Forelimb muscle (tissue), 1 donor: Measurements from ENCODE around the gene POLR2E. TPM values are rescaled to one million over a fixed set of nuclear protein-coding genes. Genes with fewer than 3 reads are reported as not detected.

Source experiments
- DNase-seq: peaks from one replicate; pipeline ENCODE4 v3.0.0-alpha.2; 2013; ENCODE audit warnings: low read depth
- polyA plus RNA-seq: library from polyadenylated mRNA; unstranded; fragments of 120-200 nt; gene quantifications from one replicate; pipeline ENCODE4 v1.2.1, GENCODE V29; 2013; ENCODE audit not compliant: insufficient read length

POLR2E gene
- polyA plus RNA-seq, 1 donor = 109 TPM

DNA sequence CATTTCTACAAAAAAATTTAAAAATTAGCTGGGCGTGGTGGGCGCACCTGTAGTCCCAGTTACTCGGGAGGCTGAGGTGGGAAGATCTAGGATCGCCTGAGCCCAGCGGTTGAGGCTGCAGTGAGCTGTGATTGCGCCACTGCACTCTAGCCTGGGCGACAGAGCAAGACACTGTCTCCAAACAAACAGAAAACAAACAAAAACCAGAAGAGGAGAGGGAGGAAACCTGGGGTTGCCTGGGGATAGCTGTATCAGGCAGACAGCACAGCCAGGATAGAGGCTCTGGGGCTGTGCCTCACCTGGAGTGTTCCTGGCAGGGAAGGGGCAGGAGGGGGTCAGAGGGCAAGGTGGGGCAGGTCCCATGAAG lies 2.6 kb upstream of the POLR2E start:
- no peak for DNase-seq

DNA sequence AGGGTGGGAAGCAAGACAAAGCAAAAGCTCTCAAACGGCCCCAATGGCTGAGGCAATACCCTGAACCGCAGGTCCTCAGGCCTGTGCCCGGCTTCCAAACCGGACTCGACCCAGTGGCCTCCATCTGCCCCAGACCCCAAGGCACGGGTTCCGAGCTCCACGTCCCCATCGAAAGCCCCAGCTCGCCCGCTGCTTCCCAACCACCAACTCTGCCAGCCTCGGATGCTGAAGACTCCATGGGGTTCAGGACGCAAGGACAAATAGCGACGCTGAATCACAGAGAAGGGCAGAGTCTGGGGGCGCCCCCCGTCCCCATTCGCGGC lies 559 bp downstream of the POLR2E start:
- DNase-seq = no peak

DNA sequence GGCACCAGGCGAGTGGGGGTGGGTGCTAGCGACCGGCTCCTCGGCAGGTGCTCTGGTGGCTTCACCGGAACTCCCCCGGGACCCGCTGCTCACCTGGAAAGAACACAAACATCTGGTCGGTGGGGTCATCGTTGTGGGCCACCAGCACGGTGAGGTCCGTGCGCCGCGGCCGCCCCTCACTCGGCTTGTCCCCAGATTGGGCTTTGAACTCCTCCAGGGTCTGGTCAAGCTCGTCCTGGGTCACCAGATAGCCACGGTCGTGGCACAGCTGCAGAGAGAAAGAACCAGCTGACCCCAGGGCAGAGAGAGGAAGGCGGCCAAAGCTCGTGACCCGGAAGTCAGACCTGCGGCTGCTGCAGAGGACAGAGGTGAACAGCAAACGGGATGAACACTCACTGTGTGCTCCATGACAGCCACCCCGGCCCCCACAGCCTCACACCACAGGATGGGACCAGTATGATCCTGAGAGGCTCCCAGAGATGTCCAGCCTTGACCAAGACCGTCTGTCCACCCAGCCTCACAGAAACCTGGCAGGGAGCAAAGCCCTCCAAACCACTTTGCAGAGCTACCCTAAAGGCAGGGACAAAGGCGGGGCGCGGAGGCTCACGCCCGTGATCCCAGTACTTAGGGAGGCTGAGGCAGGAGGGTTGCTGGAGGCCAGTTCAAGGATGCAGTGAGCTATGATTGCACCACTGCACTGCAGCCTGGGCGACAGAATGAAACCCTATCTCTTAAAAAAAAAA lies 1.2 kb downstream of the POLR2E start:
- DNase-seq = no peak

DNA sequence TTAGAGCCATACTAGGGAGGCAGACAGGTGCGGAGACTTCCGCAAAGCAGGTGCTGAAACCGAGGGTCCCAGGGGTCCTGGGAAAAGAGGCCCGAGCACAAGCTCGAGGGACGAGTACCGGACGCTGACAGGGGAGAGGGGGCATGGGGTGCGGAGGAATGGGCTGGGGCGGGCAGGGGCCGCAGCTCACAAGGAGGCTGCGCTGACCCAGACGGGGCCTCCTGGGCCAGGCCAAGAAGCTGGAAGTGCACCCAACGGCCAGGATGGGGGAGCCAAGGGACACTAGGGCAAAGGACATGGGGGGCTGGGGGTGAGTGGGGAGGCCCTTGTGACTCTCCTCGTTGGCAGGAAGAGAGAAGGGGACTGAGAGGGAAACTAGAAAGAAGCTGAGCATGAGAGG lies 1.8 kb downstream of the POLR2E start:
- DNase-seq = no peak

DNA sequence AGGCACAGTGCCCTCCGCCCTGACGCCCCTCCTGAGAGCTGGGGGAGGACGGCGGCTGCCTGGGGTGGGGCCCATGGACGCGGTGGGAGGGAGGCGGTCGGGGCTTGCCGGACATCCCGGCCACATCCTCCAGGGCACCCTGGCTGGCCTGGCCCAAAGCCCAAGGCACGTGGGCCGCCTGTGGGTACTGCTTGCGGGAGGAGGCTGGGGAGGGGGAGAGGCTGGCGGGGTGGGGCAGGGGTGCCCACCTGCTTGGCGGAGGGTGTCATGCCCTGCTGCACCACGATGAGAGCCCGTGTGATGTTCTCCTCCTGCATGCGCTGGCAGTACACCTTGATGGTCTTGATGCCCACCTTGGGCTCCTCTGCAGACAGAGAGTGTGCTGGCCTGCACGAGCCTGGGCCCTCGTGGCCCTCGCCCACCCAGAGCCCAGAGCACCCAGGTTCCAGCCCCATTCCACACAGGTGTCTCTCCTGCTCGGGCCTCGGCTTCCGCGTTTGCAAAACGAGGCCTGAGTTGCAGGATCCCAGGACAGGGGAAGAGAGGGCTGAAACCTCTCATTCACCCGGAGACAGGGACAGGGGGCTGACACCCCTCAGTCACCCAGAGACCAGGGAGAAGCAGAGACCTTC lies 3.5 kb downstream of the POLR2E start:
- DNase-seq = no peak

DNA sequence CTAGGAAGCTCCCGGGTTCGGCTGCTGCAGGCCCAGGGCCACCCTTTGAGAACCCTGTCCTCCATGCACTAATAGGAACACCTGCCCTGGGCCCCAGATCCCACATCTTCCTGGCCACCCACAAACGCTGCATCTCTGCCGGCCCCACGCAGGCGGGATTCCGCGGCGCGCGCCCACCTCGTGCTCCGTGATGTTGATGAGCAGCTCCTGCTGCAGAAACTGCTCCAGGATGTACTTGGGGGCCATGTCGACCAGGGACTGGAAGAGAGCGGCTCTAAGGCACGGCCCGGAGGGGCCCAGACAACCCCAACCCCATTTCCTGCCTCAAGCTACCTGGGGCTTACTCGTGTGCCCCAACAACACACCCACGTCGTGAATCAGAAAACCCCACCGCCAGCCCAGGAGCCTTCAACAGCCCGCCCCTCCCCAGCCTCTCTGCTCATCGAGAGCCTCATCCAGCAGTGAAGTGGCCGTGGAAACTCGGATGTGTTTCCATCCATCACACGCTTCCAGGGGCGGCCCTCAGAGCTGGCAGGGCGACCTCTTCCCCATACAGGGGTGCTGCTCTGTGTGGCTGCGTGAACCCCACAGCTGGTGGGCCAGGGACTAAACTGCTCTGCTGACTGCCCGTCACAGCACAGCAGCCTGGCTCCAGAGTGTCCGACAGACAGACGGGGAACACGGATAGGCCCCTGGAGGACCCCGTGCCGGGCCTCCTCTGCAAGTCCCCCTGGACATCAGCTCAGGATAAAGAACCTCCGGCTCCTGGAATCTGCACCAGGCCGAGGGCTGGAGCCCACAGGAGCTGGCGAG lies 4.2 kb downstream of the POLR2E start:
- no peak for DNase-seq

DNA sequence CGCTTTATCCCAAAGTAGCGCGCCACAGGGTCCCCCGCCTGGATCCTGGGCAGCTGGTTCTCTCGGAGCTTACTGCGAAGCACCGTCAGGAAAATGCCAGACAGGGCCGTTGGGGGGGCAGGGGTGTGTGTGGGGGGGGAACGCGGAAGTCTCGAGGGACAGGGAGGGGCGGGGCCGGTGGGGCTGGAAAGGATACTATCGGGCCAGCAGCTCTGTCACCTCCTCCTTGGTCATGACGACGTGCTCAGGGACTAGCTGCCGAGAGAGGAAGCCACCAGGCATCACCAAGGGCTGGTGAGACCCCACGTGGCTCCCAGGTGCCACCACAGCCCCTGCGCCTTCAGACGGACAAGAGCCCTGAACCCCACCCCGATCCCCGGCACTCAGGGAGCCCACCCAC lies 5.3 kb downstream of the POLR2E start:
- DNase-seq = no peak

DNA sequence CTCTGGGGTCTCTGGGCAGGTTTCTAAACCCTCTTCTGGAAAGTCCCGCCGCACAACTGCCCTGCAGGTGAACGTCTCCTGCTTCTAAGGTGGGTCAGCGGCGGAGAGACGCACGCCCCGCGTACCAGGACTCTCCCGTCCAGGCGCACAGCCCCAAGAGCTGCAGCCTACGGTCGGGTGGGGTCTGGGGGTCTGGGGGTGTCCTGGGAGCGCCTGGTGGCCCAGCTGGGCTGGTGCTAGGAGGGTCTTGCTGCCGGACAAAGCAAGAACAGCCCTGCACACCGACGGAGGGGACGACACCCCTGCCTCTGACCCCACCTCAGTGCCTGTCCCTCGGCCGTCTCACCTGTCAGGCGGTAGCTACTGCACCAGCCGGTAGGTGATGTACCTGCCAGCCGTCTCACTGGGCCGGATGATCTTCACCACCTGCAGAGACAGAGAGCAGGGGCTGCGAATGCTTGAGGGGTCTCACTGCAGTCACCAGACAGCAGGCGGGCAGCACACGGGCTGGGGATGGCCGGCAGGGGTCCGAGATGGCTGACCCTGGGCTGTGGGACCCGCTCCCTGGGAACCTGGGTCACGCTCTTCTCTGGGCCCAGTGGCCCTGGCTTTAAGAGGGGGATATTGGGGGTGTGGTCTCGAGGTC lies 5.9 kb downstream of the POLR2E start:
- no peak for DNase-seq

DNA sequence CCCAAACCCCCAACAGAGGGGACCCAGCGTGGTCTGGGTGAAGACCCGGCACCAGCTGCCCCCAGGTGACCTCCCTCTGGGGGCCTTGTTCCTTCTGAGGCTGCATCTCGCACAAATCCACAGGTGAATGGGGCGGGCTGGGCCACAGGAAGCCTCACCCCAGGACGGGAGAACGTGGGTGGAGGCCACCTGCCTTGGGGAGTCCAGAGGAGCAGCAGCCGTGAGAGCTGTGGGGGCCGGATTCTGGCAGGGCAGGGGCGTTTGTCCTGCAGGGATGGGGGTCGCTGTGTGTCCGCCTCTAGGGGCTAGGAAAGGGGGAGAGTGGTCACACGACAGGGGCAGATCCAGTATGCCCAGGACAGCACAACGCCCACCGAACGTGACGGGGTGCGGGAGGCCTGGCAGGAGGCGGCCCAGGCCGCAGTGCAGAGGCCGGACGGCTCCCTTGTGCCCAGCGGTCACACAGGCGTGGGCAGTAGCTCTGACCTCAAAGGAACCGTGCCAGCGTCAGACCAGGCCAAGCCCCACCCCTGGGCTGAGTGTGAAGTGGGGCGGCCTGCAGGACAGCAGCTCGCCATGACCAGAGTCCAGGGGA lies 6.7 kb downstream of the POLR2E start:
- no peak for DNase-seq

DNA sequence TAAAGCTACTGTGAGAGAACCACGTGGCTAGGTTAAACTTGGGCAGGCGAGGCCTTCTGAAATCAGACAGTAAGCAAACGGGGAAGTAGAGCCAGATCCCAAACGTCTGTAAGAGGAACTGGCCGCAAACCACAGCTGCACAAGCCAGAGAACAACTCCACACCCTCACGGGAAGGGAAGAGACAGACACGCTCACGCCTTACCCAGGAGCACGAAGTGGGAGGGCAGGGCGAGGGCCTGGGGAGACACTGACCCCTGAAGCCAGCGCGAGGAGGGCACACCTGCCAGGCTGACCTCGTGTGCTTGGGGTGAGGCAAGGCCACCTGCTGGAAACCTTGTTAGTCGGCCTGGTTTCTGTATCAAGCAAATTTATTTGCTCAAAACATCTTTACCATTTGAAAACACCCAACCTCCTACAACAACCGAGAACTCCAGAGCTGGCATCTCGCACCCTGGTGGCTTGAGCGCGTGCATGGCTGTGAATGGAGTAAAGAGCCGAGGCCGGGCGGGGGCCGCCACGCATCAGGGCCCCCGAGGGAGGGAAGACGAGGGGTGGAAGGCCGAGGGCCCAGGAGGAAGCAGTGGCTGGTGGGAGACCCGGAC lies 7.3 kb downstream of the POLR2E start:
- DNase-seq = peak; percentile 53

DNA sequence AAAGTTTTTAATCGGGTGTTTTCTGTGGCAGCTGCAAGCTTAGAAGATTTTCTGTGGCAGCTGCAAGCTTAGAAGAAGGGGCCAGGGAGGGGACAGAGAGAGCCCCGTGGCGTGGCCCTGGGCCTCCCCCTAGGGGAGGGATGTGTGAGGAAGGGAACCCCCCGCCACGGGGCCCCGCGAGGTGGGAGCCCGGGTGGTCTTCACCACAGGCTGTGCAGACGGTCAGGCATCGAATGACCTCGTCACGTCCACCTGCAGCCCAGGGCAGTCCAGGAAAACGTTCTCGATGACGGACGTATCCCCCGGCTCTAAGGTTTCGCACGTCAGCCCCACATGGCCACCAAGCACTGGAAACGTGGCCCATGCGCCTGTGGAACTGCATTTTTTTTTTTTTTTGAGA lies 8.6 kb downstream of the POLR2E start:
- DNase-seq = no peak

DNA sequence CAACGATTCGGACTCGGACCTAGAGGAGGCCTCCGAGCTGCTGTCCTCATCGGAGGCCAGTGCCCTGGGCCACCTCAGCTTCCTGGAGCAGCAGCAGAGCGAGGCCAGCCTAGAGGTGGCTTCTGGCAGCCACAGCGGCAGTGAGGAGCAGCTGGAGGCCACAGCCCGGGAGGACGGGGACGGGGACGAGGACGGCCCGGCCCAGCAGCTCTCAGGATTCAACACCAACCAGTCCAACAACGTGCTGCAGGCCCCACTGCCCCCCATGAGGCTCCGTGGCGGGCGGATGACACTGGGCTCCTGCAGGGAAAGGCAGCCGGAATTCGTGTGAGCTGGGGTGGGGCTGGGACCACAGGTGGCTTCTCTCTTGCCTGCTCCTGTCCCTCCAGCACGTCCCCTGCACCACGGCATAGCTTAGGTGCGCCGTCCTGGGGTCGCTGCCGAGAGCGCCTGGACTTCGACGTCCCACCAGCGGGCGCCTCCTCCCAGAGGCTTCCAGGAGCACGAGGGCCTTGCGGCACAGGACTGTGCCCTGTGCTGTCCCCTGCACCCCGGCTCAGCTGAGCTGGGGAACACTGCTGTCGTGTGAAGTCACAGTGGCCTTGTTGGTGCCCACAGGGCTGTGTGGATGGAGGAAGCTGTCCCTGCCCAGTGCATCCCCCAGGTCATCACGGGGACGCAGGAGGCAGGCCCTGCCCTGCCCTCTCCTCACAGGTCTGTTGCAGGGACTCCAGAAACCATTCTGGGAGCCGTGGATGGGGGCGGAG lies 9.3 kb downstream of the POLR2E start:
- no peak for DNase-seq

DNA sequence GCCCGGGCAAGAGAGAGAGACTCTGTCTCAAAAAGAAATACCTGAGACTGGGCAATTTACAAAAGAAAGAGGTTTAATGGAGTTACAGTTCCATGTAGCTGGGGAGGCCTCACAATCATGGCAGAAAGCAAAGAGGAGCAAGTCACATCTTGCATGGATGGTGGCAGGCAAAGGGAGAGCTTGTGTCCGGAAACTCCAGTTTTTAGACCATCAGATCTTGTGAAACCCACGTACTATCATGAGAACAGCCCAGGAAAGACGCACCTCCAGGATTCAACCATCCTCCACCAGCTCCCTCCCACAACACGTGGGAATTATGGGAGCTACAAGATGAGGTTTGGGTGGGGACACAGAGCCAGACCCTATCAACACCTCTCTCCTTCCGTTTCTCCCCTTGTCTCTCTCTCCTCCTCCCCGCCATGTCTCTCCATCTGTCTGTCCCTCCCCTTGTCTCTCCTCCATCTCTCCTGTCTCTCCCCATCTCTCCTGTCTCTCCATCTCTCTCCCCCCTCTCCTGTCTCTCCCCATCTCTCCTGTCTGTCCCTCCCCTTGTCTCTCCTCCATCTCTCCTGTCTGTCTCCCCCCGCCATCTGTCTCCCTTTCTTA lies 10.0 kb downstream of the POLR2E start:
- no peak for DNase-seq

DNA sequence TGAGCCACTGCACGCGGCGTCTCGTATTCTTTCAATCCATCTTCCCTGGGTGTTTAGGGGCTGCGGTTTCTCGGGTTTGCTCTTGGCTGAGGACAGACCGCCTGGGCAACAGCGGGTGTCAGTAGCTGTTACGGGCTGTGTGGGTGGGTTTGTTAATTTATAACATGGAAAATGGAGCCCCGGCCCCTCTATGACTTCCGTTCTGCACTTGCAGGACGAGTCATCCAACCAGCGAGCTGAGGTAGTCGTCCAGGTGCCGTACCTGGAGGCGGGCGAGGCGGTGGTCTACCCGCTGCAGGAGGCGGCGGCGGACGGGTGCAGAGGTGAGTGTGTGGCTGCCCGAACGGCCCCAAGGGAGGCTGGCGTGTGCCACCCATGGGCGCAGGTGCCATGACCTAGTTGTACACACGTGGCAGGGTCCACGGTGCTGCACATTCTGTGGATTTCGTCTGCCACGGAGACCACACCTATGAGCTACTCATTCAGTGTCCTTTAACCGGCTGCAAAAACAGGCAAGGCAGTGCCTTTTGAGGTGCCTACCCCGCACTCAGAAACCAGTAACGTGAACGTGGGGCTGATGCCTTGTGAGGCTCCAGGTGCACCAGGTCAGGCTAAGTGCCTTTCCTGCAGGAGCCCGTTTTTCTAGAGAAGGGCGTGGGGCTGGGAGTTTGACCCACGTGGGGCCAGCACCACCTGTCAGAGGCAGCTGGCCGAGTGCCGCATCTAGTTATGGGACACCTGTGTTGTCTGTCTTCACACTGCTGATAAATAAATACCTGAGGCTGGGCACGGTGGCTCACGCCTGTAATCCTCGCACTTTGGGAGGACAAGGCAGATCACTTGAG lies 10.9 kb downstream of the POLR2E start:
- DNase-seq = no peak

DNA sequence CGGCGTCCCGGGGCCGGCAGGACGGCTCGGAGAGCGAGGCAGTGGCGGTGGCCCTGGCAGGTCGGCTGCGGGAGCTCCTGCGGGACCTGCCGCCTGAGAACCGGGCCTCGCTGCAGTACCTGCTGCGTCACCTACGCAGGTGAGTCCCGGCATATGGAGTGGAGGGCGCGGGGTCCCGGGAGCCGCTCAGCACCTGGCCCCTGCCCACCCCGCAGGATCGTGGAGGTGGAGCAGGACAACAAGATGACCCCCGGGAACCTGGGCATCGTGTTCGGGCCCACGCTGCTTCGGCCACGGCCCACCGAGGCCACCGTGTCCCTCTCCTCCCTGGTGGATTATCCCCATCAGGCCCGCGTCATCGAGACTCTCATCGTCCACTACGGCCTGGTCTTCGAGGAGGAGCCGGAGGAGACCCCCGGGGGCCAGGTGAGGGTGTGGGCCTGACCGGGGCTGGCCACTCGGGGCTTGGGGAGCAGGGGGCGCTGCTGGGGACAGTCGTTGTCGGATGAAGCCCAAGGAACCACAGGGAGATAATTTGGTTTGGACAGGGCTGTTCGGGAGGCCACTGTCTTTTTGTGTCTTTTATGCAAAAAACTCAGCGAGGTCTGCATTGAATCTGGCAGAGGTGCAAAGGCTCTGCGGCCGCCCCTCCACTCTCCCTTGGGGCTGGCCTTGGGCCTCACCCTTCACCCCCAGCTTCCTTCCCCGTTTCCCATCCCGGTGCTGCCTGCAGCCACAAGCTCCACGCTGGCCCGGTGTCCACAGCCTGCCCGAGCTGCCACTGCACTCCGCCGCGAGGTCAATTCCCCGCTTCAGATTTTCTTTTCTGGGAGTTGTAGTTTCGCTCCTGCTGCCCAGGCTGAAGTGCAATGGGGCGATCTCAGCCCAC lies 12.0 kb downstream of the POLR2E start:
- DNase-seq = no peak

DNA sequence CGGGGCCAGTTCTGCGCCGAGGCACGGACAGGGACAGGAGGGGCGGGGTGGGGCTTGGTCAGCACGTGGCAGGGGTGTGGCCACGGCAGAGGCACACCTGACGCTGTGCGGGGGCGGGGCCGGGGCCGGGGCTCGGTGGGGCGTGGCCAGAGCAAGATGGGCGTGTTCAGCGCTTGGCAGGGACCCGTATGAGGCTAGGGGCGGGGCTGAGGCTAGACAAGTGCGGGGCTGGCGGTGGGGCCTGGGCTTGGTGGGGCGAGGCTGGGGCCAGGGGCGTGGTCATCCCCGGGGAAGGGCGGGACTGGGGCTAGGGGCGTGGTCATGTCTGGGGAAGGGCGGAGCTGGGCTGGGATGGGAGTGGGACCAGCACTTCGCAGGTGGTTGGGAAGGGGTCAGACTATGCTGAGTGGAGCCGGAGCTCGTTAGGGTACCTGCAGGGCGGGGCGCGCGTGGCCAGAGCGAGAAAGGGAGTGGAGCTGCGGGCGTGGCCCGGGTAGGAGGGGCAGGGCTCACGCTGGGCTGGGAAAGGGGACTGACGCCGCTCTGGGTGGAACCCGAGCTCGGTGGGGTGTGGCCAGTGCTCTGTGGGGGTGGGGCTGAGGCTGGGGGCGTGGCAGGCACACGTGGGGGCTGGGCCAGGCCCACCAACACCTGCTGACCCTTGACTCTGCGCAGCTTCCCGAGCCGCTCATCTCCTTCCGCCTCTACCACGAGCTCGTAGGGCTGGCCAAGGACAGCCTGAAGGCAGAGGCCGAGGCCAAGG lies 12.8 kb downstream of the POLR2E start:
- no peak for DNase-seq

DNA sequence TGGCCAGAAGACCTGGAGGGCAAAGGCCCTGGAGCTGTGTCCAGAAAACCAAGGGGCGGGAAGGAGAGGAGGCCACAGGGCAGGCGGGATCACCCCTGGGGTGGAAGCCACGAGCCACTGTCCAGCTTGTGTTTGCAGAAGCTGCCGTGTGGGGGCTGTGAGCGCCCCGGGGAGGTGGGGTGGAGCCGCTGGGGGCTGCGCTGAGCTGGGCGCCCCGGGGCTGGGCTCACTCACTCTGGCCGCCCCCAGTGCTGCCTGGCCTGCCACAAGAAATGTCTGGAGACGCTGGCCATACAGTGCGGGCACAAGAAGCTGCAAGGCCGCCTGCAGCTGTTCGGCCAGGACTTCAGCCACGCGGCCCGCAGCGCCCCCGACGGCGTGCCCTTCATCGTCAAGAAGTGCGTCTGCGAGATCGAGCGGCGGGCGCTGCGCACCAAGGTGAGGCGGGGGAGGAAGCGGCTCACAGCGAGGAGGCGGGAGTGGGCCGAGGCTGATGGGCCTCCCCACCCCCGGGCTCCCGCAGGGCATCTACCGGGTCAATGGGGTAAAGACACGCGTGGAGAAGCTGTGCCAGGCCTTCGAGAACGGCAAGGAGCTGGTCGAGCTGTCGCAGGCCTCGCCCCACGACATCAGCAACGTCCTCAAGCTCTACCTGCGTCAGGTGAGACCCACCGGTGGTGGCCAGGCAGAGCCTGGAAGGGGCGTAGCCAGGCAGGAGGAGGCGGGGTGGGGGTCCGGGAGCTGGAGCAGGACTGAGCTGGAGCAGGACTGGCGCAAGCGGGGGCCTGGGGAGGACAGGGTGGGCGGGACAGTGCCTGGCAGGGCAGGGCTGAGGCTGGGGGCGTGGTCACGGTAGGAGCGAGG lies 13.6 kb downstream of the POLR2E start:
- DNase-seq = no peak
